GM12875 (cell line): Measurements from ENCODE around the gene ACTN4.
"Not testable (repeated sequence)": the region's sequence is repeated elsewhere in the genome, so short reads cannot be mapped to it uniquely, and the experiment has no call there.

ENCODE experiments used
- H3K4me3 ChIP-seq: one replicate; pipeline ENCODE4 v1.5.1; 2011; ENCODE audit warnings: low read depth, low read length, control low read depth
- TF ChIP-seq, protein P1 (sequence below): IDR thresholded peaks from 2 replicates; pipeline ENCODE4 v1.5.1; 2011; ENCODE audit warnings: low read depth, mild to moderate bottlenecking, control low read depth, inconsistent platforms, low read length, moderate library complexity, borderline replicate concordance; ENCODE audit not compliant: insufficient read depth

Gene ACTN4

DNA sequence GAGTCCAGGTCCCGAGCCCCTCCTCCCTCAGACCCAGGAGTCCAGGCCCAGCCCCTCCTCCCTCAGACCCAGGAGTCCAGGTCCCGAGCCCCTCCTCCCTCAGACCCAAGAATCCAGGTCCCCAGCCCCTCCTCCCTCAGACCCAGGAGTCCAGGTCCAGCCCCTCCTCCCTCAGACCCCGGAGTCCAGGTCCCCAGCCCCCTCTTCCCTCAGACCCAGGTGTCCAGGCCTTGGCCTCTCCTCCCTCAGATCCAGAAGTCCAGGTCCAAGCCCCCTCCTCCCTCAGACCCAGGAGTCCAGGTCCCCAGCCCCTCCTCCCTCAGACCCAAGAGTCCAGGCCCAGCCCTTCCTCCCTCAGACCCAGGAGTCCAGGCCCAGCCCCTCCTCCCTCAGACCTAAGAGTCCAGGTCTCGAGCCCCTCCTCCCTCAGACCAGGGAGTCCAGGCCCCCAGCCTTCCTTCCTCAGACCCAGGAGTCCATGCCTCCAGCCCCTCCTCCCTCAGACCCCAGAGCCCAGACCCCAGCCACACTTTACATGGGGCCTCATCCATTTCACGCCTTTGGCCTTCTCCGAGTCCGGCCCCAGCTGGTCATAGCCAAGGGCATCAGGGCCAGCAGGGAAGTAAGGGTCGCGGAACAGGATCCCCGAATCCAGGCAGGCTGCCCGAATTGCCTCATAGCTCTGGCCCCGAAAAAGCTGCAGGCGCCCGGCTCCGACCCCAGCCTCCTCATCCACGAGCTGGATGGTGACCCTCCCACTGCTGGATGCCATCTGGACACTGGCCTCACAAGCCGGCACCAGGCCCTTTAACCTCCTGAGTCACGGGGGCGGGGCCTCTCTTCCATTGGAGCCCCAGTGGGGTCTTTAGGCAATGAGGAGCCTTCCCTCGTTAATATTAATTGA lies 96.2 kb downstream of the ACTN4 start:
- no peak overlapping the region for H3K4me3 ChIP-seq
- TF ChIP-seq, protein P1, sequence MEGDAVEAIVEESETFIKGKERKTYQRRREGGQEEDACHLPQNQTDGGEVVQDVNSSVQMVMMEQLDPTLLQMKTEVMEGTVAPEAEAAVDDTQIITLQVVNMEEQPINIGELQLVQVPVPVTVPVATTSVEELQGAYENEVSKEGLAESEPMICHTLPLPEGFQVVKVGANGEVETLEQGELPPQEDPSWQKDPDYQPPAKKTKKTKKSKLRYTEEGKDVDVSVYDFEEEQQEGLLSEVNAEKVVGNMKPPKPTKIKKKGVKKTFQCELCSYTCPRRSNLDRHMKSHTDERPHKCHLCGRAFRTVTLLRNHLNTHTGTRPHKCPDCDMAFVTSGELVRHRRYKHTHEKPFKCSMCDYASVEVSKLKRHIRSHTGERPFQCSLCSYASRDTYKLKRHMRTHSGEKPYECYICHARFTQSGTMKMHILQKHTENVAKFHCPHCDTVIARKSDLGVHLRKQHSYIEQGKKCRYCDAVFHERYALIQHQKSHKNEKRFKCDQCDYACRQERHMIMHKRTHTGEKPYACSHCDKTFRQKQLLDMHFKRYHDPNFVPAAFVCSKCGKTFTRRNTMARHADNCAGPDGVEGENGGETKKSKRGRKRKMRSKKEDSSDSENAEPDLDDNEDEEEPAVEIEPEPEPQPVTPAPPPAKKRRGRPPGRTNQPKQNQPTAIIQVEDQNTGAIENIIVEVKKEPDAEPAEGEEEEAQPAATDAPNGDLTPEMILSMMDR, result no peak

DNA sequence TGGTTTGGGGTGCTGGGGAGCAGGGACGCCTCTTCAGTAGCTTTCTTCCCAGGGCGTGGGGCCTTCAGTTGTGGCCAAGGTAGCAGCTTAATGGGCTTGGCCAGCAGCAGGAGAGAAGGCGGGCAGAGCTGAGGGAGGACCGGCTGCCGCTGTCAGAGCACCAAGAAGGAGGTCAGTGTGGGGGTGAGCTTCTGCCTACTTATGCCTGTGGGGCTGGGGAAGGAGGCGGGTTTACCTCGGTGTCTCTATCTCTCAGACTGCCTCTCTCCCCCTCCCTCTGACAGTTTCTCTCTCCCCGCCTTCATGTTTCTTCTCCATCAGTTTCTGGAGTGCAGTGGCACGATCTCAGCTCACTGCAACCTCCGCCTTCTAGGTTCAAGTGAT lies 96.8 kb downstream of the ACTN4 start, which contains the start of gene CAPN12:
TSS of gene CAPN12 (minus strand) at position 177 of the 384 bp plus-strand sequence. CDS start 309 bp downstream, outside the sequence.
- no peak within 1 kb of the TSS for H3K4me3 ChIP-seq
- TF ChIP-seq, protein P1, result no peak

DNA sequence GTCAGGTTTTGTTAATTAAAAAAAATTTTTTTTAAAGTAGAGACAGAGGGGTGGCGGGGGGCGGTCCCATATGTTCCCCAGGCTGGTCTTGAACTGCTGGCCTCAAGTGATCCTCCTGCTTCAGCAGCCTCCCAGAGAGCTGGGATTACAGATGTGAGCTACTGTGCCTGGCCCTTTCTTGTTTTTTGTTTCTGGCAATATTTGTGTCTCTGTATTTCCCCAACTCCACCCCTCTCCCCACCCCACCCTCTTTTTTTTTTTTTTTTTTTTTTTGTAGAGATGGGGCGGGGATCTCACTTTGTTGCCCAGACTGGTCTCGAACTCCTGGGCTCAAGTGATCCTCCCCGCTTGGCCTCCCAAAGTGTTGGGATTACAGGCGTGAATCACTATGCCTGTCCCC lies 97.4 kb downstream of the ACTN4 start:
- TF ChIP-seq, protein P1, result no peak
- H3K4me3 ChIP-seq, result no peak overlapping the region

DNA sequence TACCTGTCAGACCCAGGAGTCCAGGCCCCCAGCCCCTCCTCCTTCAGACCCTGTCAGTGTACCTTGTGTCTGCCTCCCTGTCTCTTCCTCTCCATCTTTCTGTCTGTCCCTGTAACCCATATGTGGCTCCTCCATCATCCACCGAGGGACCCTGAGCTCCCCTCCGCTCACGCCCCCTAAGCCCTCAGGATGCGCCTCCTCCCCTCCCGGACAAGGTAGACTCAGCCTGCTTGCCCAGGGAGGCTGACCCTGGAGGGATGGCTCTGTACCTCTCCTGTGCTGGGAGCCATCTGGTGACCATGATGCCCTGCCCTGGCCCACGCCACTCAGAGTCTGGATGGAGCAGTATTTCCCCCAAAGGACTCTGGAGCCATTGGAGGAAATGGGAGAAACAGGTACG lies 97.9 kb downstream of the ACTN4 start:
- TF ChIP-seq, protein P1, result no peak

DNA sequence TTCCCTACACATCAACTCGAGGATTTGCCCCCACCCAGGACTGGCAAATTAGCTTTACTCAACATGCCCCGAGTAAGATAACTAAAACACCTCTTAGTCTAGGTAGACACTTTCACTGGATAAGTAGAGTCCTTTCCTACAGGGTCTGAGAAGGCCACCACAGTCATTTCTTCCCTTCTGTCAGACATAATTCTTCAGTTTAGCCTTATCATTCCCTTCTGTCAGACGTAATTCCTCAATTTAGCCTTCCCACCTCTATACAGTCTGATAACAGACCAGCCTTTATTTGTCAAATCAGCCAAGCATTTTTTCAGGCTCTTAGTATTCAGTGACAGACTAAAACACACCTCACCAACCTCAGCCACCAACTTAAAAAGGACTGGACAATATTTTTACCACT lies 106.3 kb downstream of the ACTN4 start:
- not testable (repeated sequence) for H3K4me3 ChIP-seq

More for the DNA sequence above, 97.9 kb downstream of the ACTN4 start:
- H3K4me3 ChIP-seq, result no peak overlapping the region

DNA sequence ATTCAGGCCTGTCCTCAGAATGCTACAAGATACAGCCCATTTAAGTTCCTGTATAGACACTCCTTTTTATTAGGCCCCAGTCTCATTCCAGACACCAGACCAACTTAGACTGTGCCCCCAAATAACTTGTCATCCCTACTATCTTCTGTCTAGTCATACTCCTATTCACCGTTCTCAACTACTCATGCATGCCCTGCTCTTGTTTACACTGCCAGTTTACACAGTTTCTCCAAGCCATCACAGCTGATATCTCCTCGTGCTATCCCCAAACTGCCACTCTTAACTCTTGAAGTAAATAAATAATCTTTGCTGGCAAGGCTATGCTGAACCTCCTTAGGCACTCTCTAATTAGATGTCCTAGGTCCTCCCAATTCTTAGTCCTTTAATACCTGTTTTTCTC lies 106.7 kb downstream of the ACTN4 start:
- H3K4me3 ChIP-seq, result not testable (repeated sequence)

DNA sequence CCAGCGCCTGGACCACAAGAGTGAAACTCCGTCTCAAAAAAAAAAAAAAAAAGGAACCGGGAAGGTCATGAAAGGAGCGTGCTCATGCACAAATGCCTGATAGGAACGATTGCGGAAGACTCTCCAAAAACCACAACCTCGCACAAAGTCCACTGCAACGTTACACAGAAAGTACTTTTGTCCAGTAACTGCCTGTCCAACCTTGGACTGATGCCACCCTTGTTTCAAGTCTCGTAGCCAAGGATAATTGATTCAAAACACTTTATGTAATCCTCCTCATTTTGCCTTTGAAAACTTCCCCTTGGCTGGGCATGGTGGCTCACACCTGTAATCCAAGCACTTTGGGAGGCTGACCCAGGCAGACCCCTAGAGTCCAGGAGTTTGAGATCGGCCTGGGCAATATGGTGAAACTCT lies 112.1 kb downstream of the ACTN4 start:
- no peak overlapping the region for H3K4me3 ChIP-seq
- TF ChIP-seq, protein P1, result no peak

DNA sequence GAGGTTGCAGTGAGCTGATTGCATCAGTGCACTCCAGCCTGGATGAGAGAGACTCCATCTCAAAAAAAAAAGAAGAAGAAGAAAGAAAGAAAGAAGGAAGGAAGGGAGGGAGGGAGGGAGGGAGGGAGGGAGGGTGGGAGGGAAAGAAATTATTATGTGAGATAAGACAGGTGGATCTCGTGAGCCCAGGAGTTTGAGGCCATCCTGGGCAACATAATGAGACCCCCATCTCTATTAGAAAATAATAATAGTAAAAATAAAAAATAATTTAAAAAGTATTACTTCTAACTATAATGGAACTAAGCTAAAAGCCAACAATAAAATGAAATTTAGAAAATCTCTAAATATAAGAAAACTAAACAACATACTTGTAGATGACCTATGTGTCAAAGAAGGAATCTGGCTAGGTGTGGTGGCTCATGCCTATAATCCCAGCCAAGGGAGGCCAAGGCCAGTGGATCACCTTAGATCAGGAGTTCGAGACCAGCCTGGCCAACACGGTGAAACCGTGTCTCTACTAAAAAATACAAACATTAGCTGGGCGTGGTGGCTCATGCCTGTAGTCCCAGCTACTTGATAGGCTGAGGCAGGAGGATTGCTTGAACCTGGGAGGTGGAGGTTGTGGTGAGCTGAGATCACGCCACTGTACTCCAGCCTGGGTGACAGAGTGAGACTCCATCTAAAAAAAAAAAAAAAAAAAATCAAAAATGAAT lies 113.5 kb downstream of the ACTN4 start:
- not testable (repeated sequence) for H3K4me3 ChIP-seq

DNA sequence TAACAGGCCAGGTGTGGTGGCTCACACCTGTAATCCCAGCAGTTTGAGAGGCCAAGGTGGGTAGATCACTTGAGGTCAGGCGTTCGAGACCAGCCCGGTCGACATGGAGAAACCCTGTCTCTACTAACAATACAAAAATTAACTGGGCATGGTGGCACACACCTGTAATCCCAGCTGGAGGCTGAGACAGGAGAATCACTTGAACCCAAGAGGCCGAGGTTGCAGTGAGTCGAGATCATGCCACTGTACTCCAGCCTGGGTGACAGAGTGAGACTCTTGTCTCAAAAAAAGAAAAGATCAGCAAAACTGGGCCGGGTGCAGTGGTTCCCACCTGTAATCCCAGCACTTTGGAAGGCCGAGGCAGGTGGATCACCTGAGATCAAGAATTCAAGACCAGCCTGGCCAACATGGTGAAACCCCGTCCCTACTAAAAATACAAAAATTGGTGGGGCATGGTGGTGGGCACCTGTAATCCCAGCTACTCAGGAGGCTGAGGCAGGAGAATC lies 114.5 kb downstream of the ACTN4 start:
- H3K4me3 ChIP-seq, result not testable (repeated sequence)
